Activated naive CD4-positive, alpha-beta T cell treated with anti-CD3 and anti-CD28 coated beads, Interleukin-2, amount 50 U/mL, for 72 hours (primary cell): ENCODE results near the gene PLAC9. TPM values are rescaled to one million over a fixed set of nuclear protein-coding genes. Genes with fewer than 3 reads are reported as not detected.

Experiments used
- ATAC-seq, 2 donors: fragments of 150-1000 bp; cut with Tn5 transposase; 2 replicates each; pipeline ENCODE4 v1.10.0; 2021; ENCODE audit warnings: mild to moderate bottlenecking in 2 of 2, moderate library complexity in 2 of 2
- DNase-seq, 2 donors: peaks; one replicate each; pipeline ENCODE4 v3.0.0; 2021 to 2022; ENCODE audit warnings: low spot score in 2 of 2
- H3K27ac Mint-ChIP-seq, 2 donors: one replicate each; pipeline ENCODE4 v1.8.0; 2022; ENCODE audit warnings: mild to moderate bottlenecking in 2 of 2, mixed read lengths in 2 of 2
- H3K36me3 Mint-ChIP-seq, 2 donors: one replicate each; pipeline ENCODE4 v1.8.0; 2022; ENCODE audit warnings: mixed read lengths in 2 of 2
- H3K9me3 Mint-ChIP-seq, 2 donors: one replicate each; pipeline ENCODE4 v1.8.0; 2022; ENCODE audit warnings: mixed read lengths in 2 of 2
- total RNA-seq, 2 donors: library from RNA; stranded (reverse); gene quantifications; one replicate each; pipeline ENCODE4 v1.2.3, GENCODE V29; 2022

PLAC9 gene
- total RNA-seq, 2 donors from 2014 or later = not detected

DNA sequence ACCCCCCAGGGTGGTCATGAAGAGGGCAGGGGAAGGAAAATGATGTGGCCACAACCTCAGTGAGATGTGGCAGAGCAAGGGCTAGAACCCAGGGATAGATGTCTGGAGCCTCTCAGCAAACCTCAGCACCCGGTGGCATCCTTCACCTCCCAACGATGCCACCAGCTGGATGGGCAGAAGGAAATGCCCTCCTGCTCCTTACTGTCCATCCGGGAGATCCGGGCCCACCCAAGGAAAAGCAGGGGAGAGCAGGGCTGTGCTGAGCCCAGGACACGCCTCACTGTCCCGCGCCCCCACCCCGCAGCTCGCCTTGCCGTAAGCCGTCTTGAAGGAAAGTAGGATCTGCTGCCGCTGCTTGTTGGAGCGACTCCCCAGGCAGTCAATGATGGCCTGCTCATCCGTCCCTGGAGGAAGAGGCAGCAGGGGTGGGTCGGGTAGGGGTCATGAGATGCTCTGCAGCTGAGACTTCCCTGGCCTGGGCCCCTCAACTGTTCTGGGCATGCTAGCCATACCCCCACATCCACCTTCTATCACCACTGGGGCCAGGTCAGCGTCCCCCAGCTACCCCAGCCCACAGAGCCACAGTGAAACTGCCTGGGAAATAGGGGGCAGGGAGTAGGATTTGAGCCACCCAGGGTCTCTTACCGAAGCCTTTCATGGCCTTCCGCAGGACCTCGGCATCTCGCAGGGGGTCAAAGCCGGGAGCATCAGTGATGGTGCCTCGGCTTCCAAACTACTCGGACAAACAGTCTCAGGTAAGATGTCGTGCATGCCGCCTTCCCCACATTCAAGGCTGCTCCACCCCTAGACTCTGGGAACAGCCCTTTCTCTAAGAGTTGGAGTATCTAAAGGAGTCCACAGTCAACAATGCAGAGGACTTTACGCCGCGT lies 34.3 kb downstream of the PLAC9 start:
- Mint-ChIP-seq H3K27ac (peak overlapping the region; percentile 84 to 94), H3K36me3 (peaks cover 0 to 4% of the 10 kb centered on the region in 2 donors), H3K9me3 (no peaks in the 10 kb centered on the region)
- no peak for DNase-seq
- no peak for ATAC-seq

DNA sequence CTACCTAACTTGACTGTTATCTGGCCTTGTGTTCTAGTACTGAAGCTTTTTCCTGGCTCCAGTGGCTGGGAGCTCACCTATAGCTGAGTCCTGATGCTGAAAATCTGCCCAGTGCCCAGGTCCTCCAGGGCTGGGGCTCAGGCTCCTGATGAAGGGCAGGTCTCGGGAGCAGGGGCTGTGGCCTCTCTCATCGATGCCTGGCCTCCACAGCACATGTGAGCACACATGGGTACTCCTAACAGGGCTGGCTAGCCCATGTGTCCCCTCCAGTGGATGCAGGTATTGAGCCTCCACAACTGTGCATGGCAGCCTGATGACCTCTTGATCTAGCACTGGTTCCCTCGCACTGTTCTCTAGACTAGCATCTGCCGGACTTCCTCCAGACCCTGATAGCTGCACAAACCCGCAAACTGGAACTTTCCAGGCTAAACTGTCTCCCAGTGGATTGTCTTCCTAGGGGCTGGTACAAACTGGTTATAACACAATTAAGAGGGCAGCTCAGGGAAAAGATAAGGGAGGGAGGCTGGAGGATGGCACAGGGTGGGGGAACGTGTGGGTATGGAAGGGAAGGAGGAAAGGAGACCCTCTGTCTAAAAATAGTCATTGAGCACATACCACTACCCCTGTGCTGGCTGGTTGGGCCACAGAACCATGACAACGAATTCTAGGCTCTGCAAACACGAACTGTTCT lies 35.1 kb downstream of the PLAC9 start:
- no peaks in the 10 kb centered on the region for H3K9me3 Mint-ChIP-seq
- no peaks in the 10 kb centered on the region for H3K36me3 Mint-ChIP-seq
- ATAC-seq (no peak), DNase-seq (no peak)
- peak overlapping the region; percentile 30 to 44 for H3K27ac Mint-ChIP-seq

DNA sequence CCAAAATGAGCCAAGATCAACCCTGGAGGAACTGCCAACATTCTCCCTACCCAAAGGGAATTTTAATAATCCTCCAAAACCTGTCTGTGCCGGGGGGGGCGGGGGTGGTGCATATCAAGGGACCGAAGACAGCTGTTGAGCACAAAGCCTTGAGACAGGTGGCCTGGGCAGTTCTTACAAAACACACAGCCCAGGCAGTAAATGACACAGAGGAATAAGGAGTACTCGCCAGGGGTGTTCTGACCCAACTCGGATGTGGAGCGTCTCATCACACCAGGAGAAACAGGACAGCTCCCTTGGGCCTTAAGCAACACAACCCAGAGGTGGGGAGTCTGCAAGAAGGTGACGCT lies 35.6 kb downstream of the PLAC9 start:
- H3K27ac Mint-ChIP-seq = peak overlapping the region in 1 of 2 donors; percentile 30
- no peaks in the 10 kb centered on the region for H3K36me3 Mint-ChIP-seq
- ATAC-seq (no peak), DNase-seq (no peak)
- no peaks in the 10 kb centered on the region for H3K9me3 Mint-ChIP-seq

DNA sequence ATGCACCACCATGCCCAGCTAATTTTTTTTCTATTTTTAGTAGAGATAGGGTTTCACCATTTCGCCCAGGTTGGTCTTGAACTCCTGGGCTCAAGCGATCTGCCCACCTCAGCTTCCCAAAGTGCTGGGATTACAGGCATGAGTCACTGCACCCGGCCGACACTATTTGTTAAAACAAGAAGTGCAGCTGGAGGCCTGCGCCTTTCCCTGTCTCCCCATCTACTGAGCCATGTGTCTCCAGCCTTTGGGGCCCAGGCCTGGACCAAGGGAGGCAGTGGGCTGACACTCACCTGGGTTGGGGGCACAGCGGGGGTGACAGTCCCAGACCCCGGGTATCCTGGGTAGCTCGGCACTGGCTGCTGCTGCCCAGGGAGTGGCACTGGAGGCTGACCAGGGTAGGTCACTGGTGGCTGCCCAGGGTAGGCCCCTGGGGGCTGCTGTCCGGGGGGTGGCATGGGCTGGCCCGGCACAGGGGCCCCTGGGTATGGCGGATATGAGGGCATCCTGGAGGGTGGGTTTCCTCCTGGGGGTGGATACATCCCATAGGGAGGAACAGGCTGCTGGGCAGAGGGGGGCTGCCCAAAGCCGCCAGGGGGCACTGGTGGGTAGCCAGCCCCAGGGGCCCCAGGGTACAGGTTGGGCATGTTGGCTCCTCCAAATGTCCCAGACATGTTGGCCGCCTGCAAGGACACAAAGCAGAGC lies 36.3 kb downstream of the PLAC9 start:
- peak in 1 of 2 donors; percentile 56 for DNase-seq
- ATAC-seq = peak; percentile 14 to 25
- no peaks in the 10 kb centered on the region for H3K9me3 Mint-ChIP-seq
- peak overlapping the region in 1 of 2 donors; percentile 67 for H3K27ac Mint-ChIP-seq
- no peaks in the 10 kb centered on the region for H3K36me3 Mint-ChIP-seq

DNA sequence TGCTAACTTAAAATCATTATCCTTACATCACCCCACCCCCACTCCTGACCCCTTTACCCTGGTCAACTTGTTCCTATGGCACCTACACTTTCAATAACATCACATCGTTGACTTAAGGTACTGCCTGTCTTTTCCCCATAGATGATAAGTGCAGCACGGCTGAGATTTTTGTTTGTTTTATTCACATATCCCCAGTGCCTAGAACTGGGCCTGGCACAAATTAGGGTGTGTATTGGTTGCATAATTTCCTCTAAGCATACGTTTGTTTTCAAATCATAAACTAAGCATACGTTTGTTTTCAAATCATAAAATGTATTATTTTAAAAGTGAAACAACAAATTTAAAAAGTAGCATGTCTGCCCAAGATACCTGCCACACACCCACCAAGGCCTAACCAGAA lies 37.5 kb downstream of the PLAC9 start:
- Mint-ChIP-seq H3K36me3 (no peaks in the 10 kb centered on the region), H3K9me3 (no peaks in the 10 kb centered on the region), H3K27ac (peak overlapping the region; percentile 67 to 86)
- ATAC-seq (no peak), DNase-seq (no peak)

DNA sequence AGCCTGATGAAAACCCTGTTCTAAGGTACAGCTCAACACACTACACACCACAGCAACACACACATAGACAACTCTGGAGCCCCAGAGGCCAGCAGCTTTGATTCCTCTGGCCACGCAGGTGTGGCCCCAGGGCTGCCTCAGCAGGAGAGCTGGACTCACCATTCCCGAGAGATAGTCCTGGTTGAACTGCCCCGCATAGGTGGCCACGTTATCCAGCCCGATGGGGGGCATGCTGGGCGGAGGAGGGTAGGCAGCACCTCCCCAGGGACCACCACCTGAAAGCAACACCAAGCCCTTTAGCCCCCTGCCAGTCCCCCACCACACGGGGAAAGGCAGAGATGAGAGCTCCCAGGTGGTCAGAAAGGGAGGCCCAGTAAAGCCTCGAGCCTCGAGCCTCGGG lies 38.1 kb downstream of the PLAC9 start:
- Mint-ChIP-seq H3K36me3 (no peaks in the 10 kb centered on the region), H3K27ac (peak overlapping the region; percentile 67 to 72), H3K9me3 (no peaks in the 10 kb centered on the region)
- peak in 1 of 2 donors; percentile 42 for DNase-seq
- ATAC-seq = no peak

DNA sequence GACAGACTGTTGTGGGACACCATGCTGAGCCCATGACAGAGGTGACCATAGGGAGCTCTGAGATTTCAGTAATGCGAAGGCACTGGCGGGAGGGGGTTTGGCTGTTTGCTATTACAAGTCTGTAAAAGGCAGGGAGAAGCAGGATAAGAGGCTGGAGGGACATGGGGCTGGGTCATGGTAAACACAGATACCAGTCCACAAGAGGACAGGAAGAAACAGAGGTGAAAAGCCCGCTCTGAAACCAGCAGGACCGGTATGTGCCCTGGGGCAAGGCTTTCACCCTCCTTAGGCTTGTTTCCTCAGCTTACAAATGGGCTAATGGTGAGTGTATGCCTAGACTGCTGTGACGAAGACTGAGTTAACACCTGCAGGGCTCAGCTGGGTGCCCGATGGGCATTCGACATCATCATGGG lies 38.7 kb downstream of the PLAC9 start:
- DNase-seq = no peak
- Mint-ChIP-seq H3K36me3 (no peaks in the 10 kb centered on the region), H3K9me3 (no peaks in the 10 kb centered on the region), H3K27ac (peak overlapping the region; percentile 62 to 67)
- ATAC-seq = no peak

DNA sequence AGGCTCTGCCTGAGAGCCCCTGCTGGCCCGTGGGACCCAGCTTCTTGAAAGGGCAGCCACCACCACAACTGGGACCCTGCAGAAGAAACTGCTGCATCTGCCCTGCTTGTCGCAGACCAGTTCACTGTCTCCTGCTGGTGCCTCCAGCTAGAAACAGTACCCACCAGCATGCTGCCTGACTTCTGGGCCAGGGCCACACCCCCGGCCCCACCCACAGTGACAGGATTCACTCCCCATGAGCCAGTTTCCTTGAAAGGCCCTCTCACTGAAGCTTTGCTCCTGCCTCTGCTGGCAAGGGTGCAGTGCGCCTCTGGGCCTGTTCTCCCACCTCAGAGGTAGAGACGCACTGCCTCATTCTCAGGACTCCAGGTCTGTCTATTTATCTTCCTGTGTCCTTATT lies 40.4 kb downstream of the PLAC9 start:
- ATAC-seq (peak in 1 of 2 donors; percentile 8), DNase-seq (no peak)
- Mint-ChIP-seq H3K27ac (peak overlapping the region in 1 of 2 donors; percentile 53), H3K36me3 (no peaks in the 10 kb centered on the region), H3K9me3 (no peaks in the 10 kb centered on the region)

DNA sequence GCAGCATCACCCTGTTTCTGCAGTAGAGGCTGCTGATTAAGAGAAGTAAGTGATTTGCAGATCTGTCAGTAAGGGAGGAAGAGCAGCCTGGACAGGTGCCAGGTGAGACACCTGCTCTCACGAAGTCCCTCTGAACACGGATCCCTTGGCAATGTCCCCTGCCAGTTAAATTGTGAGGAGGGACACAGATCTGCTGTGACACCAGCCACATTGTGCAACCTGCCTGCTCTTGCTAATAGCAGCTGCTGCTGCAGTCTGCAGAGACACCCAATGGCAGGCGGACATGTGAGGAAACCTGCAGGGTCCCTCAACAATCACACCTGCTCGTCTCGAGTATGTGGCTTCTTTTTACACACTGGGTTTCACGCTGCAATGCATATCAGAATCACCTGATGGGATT lies 40.9 kb downstream of the PLAC9 start:
- Mint-ChIP-seq H3K9me3 (no peaks in the 10 kb centered on the region), H3K36me3 (no peaks in the 10 kb centered on the region), H3K27ac (peak overlapping the region in 1 of 2 donors; percentile 53)
- no peak for DNase-seq
- ATAC-seq = no peak

DNA sequence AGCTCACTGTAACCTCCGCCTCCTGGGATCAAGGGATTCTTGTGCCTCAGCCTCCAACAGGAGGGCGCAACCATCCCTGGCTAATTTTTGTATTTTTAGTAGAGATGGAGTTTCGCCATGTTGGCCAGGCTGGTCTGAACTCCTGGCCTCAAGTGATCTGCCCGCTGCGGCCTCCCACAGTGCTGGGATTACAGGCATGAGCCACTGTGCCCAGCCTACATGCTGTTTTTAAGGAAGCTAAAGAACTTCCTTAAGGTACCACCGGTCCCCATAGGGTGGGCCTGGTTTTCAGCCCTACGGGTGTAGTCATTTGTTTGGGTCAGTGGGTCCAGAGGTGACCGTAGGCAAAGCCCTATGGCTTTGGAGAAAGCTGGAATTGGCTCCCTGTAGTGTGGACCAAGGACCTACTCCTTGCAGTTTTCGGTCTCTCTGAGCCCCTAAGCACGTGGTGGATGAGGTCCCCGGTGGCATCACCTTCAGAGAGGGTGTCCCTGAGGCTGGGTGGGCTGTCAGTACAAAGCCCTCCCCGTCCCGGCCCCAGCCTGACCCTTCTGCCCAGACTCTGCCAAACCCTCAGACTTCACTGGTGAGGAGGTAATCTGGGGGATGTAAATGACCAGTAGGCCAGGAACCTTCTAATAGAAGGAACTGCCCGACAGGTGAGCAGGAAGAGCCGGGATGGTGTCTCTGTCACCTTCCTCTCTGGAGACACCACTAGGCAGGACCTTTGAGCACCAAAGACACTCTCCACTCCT lies 42.3 kb downstream of the PLAC9 start:
- ATAC-seq (no peak), DNase-seq (no peak)
- H3K27ac Mint-ChIP-seq = peak overlapping the region in 1 of 2 donors; percentile 9
- no peaks in the 10 kb centered on the region for H3K9me3 Mint-ChIP-seq
- H3K36me3 Mint-ChIP-seq = no peaks in the 10 kb centered on the region

DNA sequence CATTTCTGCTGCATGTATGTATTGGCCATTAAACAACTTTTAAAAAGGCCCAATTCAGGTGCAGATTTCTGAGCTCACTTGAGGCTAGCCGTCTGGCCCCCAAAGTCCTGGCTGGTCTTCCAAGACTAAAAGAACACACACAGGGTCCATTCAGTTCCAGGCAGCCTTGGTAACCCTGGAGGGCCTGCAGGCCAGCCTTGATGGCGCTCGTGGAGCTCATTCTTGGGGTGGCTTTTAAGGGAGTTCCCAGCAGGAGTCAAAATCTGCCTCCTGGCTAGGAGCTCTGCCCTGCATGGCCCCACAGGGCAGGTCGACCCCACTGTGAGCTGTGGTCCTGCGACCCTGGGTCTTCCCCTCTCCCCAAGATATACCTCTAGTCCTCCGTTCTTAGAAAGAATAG lies 44.0 kb downstream of the PLAC9 start:
- H3K27ac Mint-ChIP-seq = peak overlapping the region in 1 of 2 donors; percentile 80

DNA sequence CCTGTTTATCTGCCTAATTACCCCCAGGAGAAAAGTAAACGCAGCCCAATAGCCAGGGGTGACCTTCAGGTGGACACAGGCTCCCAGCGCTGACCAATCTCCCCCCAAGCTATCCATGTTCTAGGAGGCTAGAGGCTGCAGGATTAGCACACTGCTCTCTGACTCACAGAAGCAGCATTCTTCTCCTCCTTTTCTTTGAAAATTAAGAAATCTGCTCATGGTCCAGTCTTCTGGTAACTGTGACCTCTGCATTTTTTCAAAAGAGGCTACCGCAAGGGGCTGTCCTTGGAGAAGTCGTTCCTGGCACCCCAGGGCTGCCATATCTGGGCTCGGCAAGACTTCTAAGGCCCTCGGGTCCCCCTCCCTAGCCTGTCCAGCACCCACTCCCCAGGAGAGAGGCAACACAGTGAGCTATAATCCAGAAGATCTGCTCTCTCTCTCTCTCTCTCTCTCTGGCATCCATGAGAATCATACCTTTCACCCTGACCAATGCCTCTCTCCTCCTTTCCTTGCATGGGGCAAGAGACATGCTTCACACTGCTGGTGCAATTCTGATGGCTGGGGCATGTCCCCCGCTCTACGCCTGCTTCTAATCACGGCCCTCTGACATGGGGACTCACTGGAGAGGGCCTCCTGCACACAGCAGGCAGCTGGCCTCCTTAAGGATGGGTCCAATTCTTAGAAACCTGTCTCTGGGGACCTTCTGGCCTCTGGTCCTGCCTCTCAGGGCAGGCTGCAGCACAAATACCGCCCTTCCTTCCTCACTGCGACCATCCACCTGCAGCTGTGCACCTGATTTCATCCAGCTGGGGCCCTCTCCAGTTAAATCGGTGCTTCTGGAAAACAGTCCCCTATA lies 45.5 kb downstream of the PLAC9 start:
- Mint-ChIP-seq H3K9me3 (no peaks in the 10 kb centered on the region), H3K36me3 (peaks cover 4% of the 10 kb centered on the region in 2 donors), H3K27ac (peak overlapping the region; percentile 80 to 88)
- ATAC-seq (no peak), DNase-seq (no peak)

More for the DNA sequence above, 44.0 kb downstream of the PLAC9 start:
- DNase-seq (no peak), ATAC-seq (no peak)
- peaks cover 0 to under 1% of the 10 kb centered on the region in 2 donors for H3K36me3 Mint-ChIP-seq
- no peaks in the 10 kb centered on the region for H3K9me3 Mint-ChIP-seq

DNA sequence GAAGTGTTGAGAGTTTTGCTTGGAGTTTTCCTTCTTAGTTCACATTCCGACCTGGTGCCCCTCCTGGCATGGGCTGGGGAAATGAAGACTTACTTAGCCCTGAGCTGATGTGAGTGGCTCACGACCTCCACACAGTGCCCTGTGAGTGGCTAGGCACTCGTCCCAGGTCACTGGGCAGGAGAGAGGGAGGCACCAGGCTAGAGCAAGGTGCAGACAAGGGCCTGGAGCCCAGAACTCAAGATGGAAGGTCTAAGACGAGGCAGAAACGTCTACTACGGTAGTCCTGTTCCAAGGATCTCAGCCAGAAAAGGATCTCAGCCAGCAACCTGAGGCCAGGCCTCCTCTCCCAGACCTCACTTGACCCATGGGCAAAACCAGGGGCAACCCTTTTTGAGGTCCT lies 50.5 kb downstream of the PLAC9 start:
- H3K27ac Mint-ChIP-seq = peak overlapping the region; percentile 13 to 67

DNA sequence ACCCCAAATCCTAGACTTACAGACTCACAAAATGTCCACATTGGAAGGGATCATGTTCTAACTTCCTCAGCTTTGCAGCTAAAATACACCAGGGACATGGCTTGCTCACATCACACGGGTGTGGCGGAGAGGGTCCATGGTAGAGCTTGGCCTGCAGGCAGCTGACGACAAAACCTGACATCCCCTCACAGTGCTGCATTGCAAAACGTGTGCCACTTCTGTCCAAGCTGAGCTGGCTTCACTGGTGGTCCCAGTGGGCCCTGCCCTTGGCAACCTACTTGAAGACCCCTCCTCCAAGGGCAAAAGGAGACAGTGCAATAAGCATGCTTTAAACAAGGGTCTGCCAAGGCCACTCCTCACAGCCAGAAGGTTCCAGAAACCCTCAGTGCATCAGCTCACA lies 50.9 kb downstream of the PLAC9 start:
- ATAC-seq (no peak), DNase-seq (no peak)
- Mint-ChIP-seq H3K9me3 (no peaks in the 10 kb centered on the region), H3K36me3 (peaks cover 4% of the 10 kb centered on the region in 2 donors), H3K27ac (no peak overlapping the region)

More for the DNA sequence above, 50.5 kb downstream of the PLAC9 start:
- H3K36me3 Mint-ChIP-seq = peaks cover 4% of the 10 kb centered on the region in 2 donors
- DNase-seq (no peak), ATAC-seq (no peak)
- H3K9me3 Mint-ChIP-seq = no peaks in the 10 kb centered on the region

DNA sequence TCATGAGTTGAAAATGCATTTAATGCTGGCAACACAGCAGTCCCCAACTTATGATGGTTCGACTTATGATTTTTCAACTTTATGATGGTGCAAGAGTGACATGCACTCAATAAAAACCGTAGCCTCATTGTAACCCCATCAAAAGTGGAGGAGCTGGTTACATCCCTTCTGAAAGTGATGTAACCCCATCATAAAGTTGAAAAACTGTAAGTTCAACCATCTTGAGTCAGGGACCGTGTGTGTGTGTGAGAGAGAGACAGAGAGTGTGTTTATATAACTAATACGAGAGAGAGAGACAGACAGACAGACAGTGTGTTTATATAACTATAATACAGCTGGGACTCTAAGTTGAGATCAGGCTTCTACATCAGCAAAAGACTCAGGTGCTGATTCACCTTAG lies 51.8 kb downstream of the PLAC9 start:
- no peaks in the 10 kb centered on the region for H3K9me3 Mint-ChIP-seq

More for the DNA sequence above, 51.8 kb downstream of the PLAC9 start:
- peak overlapping the region in 1 of 2 donors; percentile 32 for H3K27ac Mint-ChIP-seq
- peaks cover 4% of the 10 kb centered on the region in 2 donors for H3K36me3 Mint-ChIP-seq
- ATAC-seq (no peak), DNase-seq (no peak)
